HG03103 (cell line): ENCODE results near the gene KCNMA1.

ENCODE experiments used
- ATAC-seq: cut with Tn5 transposase; IDR thresholded peaks from one replicate; pipeline ENCODE4 v1.9.1; 2021; ENCODE audit warnings: low read depth; ENCODE audit not compliant: unreplicated experiment

The KCNMA1 gene

DNA sequence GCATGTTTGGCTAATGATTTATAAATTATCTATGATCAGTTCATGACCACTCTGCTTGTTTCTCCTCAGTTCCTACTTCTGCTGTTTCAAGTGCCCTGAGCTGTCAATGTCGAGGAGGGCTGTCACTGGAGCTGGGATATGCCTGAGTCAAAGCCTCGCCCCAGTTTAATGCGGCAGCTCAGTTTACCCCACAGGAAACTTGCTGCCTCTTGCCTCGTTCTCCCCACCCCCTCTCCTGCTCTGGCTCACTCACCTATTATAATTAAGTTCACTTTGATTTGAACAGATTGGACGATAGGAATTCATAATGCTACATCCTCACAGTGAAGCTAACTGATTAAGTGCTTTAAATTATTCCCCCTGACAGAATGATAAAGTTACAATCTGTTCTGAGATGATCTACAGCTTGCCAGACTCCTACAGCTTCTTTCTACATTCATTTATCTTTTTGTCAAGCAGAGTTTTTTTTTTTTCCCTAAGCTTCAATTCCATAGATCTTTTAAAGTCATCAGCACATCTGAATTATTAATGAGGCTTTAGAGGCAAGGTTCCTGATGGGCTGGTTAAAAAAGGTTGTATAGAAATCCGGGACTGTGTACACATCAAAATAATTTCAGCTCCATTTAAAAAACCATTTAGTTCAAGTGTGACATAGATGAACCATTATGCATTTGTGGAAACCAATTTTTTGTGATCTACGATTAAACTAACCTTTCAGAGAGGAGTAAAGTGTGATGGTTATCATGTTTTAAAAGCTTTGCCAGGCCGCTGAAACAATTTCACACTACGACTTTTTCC is 758.3 kb downstream of the KCNMA1 start:
- ATAC-seq: no peak

DNA sequence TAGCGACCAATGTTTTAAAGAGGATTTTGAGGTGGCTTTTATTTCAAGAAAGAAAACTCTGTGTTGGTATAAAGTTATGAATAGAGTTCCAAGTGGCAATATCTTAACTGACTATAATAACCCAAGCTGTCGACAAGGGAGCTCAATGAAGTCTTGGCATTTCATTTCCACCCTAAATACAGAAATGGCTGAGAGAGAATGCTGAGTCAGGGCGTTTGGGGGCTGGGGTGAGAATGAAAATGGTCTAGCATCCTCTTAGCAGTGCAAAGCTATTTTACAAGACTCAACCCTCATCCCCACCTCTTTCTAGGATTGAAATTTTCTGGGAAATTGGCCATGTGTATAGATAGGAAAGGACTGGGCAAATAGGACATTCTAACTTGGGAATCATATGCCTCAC is 759.1 kb downstream of the KCNMA1 start:
- ATAC-seq: no peak

DNA sequence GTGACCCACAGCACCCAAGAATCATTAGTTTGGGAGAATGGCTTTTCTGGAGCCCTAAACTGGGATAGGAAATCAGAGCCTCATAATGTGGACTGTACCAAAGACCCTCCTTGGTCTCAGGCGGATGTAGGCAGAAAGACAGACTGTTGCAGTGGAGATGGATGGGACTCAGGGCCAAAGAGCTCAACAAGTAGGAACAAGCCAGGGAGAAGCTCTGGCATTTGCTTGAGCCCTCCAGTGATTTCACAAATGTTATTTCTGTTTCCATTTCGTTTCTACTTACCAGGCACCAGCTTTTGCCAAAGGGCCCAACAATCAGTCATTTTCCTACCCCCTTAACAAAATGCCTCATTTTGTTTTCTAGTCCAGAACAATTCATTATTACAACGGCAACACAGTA is 762.7 kb downstream of the KCNMA1 start:
- ATAC-seq: no peak

DNA sequence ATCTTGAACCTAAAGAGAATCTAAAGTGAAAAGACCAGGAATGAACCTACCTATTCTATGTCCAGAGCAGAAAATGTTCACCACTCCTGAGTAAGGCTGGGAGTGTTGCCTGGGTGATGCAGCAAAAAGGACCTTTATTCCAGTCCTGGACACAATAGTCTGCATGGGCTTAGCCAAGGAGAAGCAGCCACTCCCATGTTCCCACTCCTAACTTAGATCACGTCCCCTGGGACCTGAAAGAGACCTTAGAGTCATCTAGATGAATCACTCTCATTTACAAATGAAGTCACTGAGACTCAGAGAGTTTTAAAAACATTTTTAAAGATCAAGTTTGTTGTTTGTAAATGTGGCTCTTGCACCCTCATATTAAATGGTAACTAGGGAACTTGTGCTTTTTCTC is 763.4 kb downstream of the KCNMA1 start:
- no peak for ATAC-seq

DNA sequence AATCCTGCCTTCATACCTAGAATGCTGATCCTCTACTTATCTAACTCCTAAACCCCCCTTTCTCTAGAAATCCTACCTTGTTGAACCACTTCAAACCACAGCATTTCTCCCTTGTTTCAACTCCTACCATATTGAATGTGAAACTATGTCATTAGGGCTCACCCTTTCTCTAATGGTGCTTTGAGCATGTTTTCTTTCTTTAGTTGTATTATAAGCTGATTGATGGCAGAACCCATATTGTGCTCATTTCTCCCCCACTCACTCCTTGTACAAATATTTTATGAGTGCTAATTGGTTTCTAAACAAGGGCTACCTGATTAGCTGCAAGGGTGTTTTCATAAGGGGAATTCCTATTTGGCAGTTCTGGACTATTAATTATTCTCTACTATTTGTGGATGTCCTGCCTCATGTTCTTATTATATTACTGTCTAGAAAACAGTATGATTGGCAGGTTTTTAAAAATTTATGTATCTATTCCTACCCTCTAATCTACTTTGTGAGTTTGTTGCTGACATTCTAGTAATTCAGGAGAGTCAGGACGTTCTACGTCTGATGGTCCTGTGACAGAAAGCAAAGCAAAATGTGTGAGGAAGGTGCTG is 765.8 kb downstream of the KCNMA1 start:
- no peak for ATAC-seq

DNA sequence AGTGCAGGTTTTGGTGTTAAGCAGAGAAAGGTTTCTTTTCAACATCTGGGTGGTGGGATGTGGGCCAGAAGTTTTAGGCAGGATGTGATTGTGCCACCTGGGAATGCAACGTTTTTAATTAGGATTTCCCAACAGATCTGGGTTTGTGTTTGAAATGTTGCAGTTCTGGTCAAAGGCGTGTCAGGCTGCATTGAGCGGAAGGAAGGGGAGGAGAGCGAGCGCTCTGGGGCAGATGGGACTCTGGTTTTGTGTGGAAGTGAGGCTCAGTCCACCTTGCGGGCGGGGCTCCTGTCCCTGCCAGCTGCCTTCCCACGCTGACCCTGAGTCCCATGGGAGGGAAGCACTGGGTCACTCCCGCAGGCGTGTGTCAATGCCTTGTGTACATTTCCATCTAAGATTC is 767.7 kb downstream of the KCNMA1 start:
- ATAC-seq: no peak

DNA sequence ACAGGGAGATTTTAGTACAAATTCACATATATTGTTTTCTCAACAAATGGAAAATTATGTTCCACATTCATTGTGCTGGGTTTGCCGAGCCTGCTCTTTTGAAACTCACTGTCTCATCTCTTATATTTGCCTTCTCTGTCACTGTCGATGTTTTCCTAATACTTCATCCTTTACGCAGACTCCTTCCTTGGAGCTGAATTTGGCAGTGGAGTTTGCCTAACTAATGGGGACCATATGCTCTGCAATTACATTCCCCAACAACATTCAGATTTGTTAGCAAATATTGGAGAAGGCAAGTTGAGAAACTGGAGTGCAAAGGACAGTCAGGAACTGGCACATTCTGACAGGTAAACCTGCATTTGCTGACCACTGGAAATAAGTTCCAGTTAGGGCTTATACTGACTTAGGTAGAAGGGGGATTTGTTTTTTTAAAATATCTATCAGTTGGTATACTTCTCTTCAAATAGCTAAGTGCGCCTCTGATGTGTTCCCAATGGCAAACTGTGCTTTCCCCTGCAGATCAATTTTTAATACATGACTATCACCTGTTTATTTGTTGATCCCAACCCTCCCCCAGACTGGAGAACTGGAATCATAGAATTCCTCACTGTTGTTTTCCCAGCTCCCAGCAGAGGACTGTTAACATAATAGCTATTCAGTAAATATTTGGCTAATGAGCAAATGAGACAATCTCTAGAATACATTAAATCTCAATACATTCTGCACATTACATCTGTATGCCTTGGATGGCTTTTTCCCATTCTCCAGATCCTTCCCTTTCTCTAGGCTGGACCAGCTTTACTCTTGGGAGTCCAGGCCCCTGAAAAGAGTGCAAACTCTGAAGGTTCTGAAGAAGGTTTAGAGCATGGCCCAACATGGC is 769.3 kb downstream of the KCNMA1 start:
- no peak for ATAC-seq

DNA sequence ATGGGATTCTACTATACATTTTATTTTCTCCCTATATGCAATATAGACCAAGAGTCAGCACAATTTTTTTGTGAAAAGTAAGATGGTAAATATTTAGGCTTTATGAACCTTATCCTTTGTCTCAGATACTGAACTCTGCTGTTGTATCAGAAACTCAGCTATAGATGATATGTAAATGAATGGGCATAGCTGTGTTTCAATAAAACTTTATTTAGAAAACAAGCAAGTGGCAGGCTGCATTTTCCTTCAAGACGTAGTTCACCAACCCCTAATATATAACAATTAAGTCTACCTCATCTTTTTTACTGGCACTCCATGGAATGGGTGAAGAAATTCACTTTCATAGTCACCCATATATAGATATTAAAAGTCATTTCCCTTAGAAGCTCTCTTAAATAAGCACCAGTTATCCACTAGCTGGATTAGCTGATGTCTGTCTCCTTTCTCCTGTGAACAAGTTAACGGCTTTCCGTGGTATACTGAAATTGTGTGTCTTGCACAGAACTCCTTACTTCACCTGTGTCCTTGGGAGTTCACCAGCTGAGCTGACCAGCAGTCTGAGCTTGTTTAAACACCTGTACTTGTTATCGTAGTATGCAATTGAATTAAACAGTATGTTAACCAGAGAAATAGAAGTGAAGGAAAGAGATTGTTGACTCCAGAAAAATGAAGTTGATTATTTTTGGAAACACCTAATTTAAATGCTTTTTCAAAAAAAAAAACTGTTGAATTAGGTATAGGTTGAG is 770.6 kb downstream of the KCNMA1 start:
- ATAC-seq: no peak

DNA sequence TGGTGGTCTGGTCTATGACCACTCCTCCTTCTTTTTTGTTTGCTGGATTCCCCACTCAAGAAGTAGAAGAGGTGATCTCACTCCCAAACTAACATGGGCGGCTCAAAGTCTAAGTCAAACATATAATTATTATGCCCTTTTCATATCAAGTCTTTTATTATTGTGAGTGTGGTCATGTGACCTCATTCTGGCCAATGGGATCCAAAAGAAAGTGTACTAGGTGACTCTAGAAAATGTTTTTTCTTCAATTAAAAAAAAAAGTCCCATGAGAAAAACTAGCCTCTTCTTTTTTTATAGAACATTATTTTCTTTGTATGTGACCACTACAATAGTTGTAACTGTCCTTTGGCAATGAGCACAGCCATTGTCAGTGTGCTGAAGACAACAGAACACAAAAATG is 772.7 kb downstream of the KCNMA1 start:
- no peak for ATAC-seq

DNA sequence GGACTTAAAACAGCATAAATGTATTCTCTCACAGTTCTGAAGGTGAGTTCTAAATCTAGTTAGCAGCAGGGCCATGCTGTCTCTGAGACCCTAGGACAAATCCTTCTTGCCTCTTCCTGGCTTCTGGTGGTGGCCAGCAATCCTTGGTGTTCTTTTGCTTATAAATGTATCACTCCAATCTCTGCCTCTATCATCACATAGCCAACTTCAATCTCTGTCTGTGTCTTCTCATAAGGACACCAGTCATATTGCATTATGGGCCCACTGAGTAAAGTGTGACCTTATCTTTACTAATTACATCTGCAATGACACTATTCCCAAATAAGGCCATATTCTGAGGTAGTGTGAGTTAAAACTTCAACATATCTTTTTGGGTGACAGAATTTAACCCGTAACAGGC is 778.9 kb downstream of the KCNMA1 start:
- no peak for ATAC-seq

DNA sequence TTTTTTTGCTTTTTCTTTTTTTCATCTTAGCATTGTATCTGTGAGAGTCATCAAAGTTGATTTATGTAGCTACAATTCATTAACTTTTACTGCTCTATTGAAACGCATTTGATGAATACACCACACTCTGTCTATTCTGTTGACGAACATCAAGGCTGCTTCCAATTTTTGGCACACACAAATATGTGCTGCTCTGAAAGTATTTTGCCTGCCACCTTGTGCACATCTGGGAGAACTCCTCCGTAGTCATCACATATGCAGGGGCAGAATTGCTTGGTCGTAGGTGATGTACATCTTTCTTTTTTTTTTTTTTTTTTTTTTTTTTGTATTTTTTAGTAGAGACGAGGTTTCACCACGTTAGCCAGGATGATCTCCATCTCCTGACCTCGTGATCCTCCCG is 796.8 kb downstream of the KCNMA1 start:
- no peak for ATAC-seq

DNA sequence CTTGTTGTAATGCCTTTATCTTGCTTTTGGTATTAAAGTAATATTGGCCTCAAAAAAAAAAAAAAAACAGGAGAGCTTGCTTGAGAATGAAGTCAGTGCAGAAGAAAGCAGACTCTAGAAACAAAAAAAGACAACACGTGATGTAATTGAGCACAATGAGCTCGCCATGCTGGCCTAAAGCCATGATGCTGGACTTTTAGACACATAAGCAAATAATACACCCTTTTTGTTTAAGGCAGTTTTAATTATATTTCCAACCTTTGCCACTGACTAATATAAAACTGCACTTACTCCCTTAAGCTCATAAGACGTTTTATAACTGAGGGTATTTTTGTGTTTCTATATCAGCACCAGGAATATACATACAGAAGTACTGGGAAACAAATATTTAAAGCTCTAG is 798.3 kb downstream of the KCNMA1 start:
- ATAC-seq: no peak

DNA sequence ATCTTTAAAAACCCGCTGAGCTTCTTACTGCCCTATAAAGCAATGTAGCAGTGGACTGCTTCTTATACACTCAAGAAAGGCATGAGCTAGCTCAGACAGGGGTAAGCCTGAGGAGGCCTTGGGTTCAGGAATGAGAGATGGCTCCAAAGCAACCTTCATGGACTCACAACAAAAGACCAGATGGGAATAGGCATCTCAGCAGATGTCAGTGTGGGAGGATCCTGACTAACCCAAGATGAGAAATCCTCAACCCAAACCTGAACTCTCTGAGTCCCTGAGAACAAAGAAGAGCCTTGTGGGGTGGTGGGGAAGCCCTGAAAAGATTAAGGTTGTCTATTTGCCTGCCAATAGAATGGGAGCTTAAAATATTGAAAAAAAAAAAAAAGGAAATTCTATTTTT is 807.4 kb downstream of the KCNMA1 start:
- ATAC-seq: no peak

DNA sequence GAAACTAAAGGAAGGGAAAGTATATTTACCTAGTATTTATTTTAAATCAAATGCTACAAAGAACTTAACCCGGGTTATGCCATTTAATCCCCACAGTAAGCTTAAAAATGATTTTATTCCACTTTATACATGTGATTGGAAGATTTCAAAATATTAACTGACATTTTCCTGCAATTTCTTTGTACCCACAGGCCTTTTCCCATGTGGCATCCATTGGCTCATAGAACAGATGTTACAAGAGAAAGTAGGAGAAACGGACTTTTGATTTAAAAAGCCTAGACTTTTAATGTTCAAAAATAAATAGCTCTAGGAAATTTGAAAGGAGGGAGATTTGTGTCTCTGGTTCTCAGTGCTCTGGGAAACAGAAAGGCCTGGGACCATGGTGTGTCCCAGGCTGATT is 807.9 kb downstream of the KCNMA1 start:
- ATAC-seq: no peak
